ENCODE data around the gene RNF182.
"Not testable (repeated sequence)": the region's sequence is repeated elsewhere in the genome, so short reads cannot be mapped to it uniquely, and the experiment has no call there.

The RNF182 gene

DNA sequence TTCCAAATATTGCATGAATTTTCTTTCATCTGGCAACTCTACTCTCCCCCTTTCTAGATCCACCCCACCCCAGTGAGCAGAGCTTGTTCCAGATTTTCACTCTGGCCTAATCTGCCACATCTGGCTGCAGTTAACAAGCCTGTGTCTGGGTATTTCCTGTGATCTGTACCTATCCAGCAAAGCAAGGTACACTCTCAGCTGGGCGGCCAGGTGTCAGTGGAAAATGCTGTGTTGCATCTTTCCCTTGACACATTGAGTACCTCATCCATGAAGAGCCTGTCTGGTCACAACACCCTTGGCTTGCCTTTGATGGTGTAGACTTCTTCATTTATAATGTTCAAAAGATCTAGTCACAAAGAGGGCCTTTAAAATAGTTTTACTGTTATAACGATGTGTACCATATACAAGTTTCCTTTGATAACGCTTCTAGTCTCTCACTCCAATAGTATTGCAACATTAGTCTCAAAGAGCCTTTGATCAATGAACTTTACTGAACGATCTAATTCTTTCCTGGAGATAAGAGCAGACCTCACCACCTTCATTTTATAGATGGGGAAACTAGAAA lies 6.0 kb upstream of the RNF182 start:
- DNase-seq: no peak

DNA sequence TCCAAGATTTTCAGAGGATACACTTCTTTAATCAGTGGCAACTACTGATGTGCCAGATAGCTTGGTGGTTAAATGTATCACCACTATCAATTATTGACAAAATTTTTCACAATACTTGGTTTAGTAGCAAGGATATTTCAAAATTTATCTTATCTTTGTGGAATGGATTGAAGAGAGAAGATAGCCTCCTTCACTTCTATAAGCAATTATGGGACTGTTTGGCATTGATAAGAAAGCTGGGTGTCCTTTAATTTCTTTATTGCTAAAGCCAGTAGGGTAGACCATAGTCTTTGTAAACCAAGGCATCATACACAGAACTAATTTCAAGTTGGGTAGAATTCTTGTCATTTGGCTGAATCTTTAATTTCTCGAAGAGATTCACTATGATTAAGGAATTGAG lies 4.9 kb upstream of the RNF182 start:
- DNase-seq: no peak

DNA sequence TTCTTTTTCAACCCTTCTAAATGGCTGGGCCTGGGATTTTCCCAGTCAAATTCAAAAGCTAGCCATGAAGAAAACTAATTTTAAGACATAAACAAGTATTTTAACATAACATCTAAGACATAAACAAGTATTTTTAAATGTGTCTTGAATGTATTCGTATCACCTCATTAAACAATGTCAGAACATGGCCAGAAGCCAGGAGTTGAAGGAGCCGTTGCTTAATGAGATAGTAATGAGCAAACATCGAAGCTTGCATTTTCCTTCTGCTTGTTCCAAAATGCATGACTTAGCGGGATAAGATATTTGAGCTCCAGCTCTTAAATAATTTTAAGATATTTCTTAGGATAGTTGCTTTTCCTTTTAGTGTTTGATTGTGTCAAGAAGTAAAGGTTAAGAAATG lies 4.2 kb upstream of the RNF182 start:
- no peak for DNase-seq

DNA sequence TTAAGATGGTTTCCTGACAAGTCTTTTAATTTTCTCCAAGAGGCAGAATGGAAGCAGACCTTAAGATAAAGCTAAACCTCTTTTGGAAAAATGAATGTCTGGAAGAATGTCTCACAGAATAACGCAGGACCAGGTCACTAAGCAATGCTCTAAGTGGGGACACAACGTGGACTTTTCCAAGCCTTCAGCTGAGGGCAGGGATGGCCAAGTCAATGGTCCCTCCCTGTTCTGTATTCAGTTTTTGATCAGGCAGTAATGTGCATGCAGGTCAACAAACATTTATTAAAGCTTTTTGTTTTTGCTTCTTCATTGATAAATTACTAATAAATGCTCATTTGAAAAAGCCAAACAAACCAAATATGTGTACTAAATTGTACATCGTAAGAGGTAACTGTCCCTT lies 2.0 kb upstream of the RNF182 start:
- no peak for DNase-seq

DNA sequence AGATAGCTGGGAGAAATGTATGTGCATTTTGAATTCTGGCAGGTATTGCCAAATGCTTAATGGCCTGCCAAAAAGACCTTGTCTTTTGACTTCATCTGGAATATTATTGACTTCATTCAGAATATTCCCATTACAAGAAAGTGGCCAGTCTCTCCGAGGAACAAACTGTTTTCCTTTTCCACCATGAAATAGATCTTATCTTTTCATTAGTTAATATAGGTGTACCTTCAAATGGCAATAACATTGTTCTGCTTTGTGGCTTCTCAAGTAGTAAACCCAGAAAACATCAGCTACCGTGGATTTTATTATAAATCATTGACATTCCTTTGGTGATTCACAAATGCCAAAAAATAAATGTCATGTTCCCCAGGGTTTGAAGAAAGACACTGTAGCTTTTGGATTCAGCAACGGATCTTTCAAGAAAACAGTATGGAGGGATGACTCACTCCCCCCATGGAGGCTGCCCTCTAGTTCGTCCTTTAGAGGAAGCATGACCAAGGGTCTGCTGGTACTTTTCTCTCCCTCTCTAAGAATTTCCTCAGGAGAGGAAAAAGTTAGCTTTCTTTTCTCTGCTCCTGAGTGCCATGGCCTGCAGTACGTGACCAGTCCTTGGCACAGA lies 1.1 kb upstream of the RNF182 start:
- DNase-seq: no peak

DNA sequence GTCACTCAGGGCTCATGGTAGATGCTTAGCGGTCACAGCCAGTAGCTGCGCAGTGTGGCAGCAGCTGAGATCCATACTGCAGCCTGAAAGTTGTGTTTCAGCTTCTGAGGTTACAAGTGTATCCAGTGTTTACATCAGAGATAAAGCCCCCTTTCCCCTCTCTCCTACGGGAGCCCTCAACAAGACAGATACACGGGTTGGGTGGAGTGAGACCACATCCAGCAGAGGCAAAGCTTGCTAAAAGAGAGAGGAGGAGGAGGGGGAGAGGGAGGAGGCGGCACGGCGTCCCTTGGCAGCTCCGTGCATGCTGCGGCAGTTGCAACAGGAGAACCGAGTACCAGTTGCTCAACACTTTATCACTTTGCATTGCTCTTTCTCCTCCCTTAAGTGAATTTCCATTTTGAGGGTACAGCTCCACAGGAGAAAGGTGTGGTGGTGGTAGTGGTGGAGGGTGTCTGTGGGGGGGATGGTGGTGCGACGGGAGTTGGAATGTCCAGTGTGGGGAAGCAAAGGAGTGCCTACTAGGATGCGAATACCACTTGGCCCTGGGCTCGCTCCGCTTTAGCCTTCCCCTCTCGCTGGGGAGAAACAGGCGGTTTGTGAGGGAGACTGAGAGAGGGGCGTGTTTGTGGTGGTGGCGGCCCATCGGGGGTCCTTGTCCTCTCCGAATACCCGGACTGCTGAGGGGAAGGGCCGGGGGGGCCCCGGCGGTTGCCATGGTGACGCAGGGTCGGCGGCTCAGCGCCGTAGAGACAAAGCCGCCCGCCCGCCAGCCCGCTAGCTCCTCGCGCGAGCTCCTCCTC lies 405 bp upstream of the RNF182 start:
- DNase-seq: no peak

DNA sequence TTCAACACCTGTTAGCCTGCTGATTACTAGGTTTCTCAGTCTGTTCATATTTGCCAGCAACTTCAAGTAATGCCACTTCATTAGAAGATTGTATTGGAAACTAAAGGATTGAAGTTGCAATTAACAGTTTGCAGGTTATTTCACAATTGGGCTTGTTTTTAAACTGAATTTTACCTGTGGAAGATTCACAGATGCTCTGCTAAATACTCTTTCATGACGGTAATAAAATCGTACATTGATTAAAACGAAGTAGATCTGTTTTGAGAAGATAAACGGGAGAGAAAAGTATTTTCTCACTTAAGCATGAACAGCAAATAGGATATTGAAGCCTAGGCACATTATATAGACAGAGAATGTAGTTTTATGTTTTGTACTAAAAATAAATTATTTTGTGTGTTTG lies 1.6 kb downstream of the RNF182 start:
- DNase-seq: no peak

DNA sequence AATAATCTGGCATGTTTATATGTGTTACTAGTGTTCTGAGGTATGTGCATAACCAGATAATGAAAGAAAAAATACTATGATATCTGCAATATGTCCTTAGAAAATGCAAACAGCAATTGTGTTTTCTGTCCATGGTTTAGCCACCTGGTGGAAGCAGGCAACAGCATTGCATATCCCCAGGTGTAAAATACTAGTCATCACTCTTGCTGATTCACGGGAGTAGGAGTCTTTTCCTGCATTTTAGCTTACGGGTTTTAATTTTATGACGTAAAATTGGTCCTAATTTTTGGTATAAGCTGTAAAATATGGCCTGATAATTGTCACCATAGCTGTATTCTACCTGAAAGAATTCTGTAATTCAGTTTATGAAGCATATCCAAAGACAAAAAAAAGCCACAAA lies 2.5 kb downstream of the RNF182 start:
- DNase-seq: no peak

DNA sequence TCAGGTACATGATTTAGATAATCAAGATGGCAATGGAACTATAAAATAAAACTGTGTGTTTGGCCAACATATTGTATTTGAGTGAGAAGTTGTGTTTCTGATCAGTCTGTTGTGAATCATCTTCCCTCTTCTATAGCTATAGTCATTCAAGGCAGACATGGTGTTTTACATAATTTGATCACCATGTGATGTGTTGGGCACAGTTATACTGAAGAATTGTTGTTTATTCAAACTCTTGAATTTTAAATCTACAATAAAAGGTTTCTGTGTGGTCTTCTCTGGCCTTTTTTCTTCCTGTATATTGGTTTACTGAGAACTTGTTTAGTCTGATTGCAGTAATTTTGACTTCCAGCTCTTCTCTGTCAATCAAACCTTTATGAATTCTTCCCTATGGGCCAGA lies 4.4 kb downstream of the RNF182 start:
- no peak for DNase-seq

DNA sequence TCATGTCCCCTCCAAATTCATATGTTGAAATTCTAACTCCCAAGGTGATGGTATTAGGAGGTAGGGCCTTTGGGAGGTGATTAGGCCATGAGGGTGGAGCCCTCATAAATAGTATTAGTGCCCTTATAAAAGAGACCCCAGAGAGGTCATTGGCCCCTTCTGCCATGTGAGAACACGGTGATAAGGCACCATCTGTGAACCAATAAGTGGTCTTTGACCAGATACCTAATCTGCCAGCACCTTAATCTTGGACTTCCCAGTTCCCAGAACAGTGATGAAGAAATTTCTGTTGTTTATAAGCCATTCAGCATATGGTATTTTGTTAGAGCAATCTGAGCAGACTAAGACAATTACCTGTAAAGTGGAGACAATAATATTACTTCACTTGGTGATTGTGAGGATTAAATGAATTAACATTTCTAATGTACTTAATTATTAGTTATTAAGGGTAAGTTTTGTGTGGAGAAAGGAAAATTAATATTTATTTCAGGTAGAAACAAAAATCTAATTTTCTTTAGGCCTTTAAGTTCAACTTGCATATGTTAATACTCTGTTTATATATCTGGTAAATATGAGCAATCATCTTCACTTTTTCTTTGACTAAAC lies 7.1 kb downstream of the RNF182 start:
- DNase-seq: no peak

DNA sequence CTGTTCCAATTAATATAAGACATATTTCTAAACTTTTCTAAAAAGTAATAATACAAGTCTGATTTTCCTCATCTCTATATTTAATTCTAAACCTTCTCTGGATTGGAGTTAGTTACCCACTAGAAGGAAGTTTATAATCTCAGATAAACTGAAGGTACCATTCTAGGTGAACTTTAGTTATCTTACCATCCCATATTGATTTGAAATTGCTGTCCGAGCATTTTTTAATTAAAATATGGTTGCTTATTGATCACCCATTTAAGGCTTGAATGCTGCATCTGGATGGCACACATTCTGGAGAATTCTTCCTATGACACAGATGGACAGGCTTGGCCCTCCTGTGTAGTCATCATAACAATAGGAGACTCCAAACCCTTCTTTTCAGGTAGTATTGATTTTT lies 8.0 kb downstream of the RNF182 start:
- no peak for DNase-seq

DNA sequence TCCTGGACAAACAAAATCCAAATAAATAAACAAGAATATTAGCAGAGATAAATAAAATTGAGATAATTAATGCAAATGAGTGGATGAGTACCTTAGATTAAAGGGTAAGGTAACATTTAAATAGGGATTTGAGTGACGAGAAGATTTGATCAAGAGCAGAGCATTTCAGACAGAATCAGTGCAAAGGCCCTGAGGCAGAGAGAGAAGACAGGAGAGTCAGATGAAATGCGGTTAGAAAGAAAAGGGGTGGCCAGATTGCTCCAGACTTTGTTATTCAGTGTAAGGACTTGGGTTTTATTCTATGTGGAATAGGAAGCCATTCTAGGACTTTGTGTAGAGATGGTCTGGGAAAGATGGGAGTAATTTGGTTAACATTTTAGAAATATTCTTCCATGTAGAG lies 10.0 kb downstream of the RNF182 start:
- DNase-seq: no peak

DNA sequence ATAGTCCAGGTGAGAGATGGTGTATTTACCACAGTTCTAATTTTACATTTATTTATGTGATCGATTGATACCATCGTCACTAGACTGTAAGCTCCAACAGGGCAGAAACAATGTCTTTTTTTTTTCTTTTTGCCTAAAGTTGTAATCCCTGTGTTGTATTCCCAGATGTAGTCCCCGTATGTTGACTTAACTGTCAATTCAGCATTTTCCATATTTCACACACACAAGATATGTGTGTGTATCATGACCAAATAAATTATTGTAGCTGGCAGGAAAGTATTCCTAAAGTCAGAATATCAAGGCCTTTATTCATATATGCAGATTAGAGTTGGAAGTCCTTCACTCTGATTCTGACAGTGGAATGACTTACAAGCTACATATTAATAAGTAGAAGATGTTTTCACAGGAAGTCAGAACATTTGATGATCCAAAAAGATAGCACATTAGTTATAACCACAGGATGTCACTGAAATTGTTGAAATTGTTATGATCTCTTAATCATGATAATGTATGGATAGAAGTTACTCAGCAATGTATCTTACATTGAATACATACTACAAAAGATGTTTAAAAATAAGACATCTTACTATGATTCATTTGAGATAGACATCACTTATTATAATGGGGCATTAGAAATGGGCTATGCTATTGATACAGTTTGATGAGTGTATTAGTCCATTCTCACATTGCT lies 10.6 kb downstream of the RNF182 start:
- DNase-seq: no peak

DNA sequence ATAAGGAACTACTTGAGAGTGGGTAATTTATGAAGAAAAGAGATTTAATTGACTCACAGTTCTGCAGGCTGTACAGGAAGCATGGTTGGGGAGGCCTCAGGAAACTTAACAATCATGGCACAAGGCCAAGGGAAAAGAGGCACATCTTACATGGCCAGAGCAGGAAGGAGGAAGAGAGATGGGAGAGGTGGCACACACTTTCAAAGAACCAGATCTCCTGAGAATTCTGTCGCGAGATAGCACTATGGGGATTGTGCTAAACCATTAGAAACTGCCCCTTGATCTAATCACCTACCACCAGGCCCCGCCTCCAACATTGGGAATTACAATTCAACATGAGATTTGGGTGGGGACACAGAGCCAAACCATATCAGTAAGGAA lies 11.1 kb downstream of the RNF182 start:
- DNase-seq: not testable (repeated sequence)

DNA sequence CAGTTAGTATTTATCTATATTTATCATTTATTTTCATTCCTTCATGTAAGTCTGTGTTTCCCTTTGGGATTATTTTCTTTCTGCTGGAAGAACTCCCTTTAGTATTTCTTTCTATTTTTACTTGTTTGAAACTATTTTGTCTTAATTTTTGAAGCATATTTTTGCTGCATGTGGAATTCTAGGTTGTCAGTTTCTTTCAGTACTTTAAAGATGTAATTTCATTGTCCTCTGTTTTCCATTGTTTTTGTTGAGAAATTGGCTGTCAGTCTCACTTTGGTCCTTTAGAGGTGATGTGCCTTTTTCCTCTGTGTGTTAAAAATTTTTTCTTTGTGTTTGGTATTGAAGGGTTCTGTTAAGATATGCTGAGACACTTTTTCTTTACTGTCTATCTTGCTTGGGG lies 17.1 kb downstream of the RNF182 start:
- no peak for DNase-seq

DNA sequence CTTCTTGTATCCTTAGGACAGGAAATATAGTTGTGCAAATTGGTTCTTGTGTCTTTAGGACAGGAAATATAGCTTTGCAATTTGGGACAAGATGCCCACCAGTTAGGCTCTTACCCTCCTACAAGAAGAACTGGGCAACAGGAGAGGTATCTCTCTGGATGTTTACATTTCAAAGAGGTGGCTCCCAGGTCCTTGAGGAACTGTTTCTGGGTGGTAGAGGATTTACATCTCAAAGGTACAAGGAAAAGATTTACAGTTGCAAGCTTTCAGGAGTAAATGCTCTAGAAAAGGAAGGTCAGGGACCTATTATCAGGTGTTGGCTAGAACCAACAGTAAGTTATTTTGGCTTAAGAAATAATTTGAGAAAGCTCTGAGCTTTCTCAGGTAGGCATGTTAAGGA lies 19.2 kb downstream of the RNF182 start:
- DNase-seq: no peak

DNA sequence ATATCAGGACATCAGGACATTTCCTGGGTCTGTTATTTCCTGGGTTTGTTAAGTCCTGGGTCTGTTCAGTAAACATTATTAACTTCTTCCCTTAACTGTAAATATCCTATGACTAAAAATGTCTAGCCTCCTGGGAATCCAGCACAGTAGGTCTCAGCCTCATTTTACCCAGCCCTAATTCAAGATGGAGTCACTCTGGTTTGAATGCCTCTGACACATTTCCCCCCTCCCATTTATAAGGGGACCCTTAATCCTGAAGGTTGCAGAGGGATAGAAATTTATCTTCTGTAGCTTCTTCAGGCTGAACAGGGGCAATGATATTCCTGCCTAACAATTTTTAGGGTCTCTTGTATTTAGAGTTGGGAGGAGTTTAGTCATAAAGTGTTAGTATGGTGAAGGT lies 21.8 kb downstream of the RNF182 start:
- DNase-seq: no peak

DNA sequence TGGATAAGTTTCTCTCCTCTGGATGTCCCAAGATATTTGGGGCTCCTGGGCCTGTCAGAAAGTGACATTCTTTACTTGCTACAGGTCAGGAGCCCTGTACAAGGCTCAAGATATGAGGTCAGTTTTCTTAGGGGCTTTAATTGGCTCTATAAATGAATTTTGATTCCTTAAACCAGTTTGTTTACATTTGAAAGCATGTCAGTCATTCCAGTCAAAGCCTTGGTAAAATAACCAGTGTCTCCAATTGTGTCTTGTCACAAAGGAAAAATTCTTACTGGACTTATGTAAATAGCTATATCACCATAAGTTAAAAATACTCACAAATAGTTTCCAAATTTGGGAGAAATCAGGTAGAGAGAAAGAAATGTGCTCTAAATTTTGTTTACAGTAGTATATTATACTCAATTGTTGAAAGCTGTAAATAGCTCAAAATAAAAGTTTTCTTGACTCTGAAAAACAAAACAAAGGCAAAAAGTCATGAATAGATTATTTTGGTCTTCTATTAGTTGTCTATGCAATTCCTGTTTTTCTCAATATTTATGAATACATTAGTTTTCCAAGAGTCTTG lies 22.9 kb downstream of the RNF182 start:
- no peak for DNase-seq

DNA sequence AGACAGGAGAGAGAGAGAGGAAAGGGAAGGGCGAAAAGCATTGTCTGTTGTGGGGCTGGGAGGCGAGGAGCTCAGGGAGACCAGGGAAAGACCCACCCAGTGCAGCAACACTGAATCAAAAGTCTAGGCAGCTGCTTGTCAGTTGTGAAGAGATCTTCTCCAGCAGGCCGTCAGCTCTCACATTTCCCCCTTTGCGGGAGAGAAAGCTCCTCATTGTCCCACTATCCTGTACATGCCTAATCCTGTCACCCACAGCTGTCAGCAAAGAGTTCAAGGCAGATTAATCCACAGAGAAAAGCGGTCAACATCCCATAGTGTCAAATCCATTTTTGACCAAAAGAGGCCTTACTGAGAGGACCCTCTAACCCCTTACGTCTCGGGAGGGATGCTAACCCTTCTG lies 27.3 kb downstream of the RNF182 start:
- no peak for DNase-seq

DNA sequence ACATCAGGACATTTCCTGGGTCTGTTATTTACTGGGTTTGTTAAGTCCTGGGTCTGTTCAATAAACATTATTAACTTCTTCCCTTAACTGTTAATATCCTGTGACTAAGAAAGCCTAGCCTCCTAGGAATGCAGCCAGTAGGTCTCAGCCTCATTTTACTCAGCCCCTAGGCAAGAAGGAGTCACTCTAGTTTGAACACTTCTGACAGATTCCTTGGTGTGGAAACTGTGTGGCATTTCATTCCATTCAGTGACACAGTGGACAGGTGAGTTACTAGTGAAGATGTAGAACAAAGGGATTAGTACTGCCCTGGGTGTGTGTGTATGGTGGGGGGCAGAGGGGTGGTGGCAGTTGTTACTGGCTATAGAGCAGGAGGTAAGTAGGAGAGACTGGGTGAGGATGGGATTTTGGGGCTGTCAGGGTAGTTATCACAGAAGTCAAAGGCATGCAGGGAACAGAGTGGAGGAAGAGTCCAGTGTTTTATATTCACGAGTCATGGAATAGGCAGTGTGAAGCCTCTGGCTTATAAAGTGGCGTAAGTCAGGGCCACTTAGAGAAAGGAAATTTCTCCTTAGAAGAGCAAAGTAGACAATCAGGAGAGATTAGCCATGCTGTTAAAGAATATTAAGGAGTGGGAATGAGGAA lies 28.4 kb downstream of the RNF182 start:
- DNase-seq: no peak

DNA sequence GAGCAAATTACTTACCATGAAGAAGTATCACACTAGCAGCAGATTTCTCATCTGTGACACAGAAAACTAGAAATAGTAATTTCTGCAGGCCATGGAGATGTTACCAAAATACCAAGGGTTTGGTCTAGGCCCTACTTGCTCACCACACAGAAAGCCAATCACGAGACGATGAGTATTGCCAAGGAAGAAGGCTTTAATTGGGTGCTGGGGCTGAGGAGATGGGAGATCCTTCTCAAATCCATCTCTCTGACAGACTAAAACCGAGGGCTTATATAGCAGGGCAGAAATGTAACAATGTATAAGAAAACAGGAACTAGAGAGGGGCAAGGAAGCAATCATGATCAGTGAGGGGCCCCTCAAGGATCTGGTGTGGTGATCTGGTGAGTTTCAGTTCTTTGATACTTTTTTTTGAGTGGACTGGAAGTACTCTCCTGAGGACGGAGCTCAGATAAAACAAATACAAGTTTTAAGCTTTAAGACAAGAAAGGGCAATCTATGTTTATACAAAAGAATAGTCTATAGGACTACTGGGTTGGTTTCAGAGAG lies 40.9 kb downstream of the RNF182 start:
- DNase-seq: no peak

DNA sequence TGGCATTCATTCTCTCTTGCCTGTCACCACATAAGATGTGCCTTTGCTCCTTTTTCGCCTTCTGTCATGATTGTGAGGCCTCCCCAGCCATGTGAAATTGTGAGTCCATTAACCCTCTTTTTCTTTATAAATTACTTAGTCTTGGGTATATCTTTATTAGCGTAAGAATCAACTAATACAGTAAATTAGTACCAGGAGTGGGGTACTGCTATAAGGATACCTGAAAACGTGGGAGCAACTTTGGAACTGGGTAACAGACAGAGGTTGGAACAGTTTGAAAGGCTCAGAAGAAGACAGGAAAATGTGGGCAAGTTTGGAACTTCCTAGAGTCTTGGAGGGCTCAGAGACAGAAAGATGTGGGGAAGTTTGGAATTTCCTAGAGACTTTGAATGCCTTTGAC lies 46.6 kb downstream of the RNF182 start:
- no peak for DNase-seq

Measured in activated naive CD4-positive, alpha-beta T cell treated with anti-CD3 and anti-CD28 coated beads, Interleukin-2, amount 50 U/mL, for 16 hours (primary cell).